ENCODE measurements around the gene FAF1.

GRCh38 chr1:50611675-50612074, 348.4 kb downstream of the FAF1 start:
- TF ChIP-seq EZH2 (IDR thresholded peaks at IDR 0.05; ENCODE audit: insufficient read depth, poor library complexity, severe bottlenecking) = no peak
- TF ChIP-seq EZH2phosphoT487 (IDR thresholded peaks at IDR 0.05; ENCODE audit: insufficient read depth, low read depth) = no peak

Measured in GM23248 (cell line).